GM18517 (cell line): ENCODE data around the gene DBF4B.

Experiments used
- ATAC-seq: cut with Tn5 transposase; IDR thresholded peaks from one replicate; pipeline ENCODE4 v1.9.1; 2021; ENCODE audit warnings: mild to moderate bottlenecking, moderate library complexity; ENCODE audit not compliant: unreplicated experiment

The DBF4B gene

DNA sequence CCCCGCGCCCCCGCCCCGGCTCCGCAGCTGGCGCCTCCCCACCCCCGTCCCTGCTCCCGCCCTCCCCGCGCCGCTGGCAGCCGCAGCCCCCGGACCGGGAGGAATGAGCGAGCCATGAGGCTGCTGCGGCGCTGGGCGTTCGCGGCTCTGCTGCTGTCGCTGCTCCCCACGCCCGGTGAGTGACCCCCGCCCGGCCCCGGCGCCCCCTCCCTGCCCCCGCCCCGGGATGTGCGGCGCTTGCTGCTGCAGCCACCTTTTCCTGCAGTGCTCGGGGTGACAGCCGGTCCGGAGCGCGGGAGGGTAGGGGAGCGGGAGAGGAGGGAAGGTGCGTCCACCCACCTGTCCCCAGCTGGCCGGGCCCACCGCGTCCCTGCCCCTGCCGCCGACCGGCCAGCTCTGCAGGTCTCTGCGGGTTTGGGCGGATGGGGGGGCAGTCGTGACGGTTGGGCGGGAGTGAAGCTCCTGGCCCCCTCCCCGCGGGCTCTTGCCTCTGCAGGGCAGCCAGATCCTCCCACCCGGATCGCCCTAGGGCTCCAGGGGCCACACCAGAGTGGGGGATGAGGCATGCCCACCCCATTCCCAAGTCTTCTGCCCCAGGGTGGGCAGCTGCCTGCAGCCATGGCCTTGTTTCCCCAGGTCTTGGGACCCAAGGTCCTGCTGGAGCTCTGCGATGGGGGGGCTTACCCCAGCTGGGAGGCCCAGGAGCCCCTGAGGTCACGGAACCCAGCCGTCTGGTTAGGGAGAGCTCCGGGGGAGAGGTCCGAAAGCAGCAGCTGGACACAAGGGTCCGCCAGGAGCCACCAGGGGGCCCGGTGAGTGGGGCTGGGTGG is 50.8 kb downstream of the DBF4B start:
- no peak for ATAC-seq

DNA sequence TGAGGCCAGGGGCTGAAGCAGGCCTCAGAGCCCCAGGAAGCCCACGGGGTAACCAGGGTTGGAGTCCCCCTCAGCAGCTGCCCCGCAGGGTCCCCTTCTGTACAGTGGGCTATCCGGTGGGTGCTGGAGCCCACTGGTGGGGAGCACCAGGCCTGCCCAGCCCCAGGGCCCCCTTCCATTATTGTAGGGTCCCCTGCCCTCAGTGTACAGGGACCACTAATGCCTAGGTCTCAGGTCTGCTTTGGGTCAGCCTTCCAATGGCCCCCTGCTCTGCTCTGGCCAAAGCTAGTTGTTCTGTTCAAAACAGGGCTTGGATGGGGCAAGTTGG is 51.4 kb downstream of the DBF4B start:
- ATAC-seq, result no peak

DNA sequence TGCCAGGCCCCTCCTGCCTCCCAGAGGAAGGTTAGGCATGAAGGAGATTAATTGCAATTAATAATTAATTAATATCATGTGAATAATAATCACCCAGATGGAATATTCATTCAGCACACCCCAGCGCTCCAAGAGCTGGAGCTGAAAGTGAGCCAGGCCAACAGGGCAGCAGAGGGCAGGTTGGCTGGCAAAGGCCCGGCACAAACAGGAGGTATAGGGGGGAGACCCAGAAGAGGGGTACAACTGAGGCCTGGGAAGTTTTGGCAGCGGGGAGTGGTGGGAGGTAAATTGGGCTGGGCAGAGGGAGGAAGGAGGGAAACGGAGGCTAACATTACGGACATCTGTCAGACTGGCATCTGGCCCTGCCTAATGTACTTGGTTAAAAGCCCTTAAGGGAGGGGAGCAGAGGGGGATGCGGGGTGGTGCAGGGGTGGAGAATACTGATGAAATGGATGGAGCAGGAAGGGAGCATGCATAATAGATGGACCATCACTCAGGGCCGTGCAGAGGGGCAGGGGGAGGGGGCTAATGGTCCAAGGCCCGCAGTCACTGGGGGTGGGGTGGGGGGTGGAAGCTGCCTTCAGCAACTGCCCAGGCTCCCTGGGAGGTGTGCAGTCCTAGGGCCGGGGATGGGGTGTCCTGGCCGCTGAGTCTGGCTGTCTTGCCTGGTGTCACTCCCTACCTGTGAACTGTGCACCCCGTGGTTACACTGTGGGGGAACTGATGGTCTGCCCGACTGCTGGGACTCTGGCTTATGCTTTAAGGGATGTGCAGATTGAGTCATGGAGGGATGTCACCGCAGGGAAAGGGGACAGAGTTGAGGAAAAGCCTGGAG is 52.2 kb downstream of the DBF4B start:
- ATAC-seq, result no peak

DNA sequence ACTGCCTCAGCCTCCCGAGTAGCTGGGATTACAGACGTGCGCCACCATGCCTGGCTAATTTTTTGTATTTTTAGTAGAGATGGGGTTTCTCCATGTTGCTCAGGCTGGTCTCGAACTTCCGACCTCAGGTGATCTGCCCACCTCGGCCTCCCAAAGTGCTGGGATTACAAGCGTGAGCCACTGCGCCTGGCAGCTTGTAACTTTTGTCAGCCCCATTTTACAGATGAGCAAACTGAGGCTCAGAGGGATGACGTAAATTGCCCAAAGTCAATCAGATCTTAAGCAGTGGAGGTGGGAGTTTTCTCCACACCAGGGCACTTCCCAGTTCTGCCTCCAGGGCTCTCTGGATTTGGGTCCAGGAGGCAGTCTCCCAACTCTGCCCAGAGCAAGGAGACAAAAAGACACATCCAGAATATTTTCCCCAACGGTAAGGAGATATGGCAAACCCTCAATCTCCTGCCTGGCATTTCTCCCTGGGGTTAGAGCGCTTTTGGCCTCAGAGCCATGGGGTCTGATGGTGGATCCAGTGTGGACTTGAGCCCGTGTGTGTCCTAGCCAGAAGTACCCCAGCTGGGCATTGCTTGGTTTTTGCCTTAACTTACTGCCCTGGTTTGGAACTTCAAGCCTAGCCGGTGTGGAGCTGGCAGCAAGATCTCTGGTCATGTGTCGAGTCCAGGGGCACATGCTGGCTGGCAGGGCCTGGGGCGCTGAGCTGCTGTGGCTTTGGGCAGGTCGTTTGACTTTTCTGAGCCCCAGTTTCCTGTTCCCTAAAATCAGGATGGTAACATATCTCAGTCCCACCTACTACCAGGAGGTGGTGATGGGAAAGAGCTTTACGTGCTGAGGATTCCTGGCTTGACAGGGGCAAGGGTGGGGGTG is 53.7 kb downstream of the DBF4B start:
- no peak for ATAC-seq

DNA sequence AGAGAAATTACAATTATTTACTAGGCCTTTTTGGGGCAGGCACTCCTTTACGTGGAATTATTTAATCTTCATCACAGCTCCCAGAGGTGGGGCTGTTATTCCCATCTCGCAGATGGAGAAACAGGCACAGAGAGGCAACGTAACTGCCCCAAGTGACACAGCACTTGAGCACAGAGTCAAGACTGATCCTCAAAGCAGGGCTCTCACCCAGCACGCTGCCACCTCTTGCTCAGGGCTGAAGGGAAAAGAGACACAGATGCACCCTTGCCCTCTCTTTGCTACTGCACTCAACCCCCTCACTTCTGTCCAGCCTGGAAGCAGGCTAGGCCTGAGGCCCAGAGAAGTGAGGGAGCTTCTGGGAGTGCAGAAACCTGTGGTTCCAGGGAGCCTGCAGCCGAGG is 54.7 kb downstream of the DBF4B start:
- ATAC-seq, result no peak

DNA sequence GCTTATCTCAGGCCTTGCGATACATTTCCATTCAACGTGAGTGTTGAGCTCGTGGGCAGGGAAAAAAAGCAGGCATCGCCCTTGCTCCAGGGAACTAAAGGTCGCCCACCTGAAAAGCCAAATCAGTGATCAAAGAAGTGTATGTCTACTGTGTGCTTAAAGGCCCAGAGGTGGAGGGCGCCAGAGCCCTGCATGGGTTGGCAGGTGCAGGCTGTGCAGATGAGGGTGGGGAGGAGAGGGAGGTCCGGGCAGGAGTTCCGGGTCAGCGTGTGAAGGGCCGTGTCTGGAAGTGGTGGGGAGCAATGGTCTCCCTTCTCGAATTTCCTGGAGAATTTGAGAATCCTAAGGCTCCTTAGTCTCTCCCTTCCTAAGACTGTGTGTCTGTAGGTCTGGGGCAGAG is 57.5 kb downstream of the DBF4B start:
- no peak for ATAC-seq

DNA sequence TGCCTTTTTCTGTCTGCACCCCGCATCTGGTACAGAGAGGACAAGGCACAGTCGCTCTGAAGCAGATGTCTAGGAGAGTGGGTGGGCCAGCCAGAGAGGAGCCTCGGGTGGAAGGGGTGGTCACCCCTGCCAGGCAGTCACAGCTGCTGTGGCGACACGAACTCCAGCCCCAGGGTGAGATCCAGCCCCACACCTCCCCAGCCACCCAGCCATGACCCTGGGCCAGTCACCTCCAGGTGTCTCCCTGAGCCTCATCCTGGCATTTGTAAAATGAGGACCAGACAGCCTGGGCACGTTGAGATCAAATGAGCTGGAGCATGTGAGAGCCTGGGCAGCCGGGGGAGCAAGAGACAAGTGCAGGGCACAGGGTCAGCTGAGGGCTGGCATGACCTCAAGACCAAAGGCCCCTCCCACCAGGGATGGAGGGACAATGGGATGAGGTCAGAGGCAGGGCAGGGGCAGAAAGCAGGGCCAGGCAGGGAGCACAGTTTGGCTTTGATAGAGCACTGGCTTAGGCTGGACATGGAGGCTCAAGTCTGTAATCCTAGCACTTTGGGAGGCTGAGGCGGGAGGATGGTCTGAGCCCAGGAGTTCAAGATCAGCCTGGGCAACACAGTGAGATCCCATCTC is 58.1 kb downstream of the DBF4B start:
- ATAC-seq, result no peak

DNA sequence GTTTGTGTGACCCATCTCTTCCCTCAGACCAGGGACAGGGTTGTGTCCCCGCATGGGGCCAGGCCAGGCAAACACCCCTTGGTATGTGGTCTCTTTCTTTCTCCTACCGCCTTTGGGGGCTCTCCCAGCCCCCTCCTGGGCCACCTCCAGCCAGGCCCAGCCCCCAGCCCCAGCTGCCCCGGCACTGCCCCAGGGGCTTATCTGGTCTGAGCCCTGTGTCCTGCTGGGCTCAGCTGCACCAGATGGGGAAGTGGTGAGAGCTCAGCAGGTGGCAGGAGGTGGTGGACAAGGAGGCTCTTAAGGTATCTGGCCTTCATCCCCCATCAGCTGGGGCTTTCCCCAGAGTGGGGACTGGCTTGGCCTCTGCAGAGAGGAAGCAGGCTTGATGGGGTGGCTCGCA is 59.0 kb downstream of the DBF4B start:
- ATAC-seq, result no peak

DNA sequence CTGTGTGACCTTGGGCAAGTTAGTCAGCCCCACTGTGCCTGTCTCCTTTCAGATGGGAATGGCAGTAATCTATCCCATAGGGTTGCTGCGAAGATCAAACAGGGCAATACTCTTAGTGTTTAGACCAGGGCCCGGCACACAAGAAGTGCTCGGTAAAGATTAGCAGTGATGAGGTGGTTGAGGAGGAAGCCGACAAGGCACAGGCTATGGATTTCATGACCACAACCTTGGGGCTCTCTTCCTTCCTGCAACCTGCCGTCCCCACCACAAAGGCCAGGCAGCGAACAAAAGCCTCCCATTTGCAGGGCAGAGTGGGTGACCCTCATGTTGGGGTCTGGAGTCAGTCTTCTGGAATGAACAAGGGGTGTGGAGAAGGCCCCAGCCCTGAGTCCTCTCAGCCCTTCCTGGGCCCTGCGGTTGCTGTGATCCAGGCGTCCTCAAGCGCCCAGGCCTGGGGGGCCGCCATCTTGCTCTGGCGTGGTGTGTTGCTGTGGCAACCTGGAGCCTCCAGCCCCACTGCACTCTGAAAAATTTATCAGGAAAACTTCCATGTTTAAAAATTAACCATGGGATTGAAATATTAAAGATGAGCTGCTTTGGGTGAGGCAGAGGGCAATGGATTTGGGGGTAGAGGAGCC is 60.2 kb downstream of the DBF4B start:
- no peak for ATAC-seq

DNA sequence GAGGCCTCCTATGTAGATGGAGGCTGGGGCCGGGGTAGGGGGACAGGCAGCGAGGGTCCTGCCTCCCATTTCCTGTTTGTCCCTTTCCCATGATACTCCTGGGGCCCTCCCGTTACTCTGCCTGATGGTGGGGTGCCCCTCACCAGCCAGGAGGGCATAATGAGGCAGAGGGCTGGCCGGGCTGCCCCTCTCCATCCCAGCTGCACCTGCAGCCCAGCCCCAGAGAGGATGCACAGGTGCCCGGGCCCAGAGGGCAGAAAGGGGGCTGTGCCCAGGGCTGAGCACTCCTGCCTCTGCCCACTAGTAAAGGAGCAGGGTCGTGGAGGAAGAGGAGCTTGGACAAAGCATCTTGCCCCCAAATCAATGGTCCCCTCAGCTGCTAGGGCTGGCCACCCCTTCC is 60.8 kb downstream of the DBF4B start:
- ATAC-seq, result no peak

DNA sequence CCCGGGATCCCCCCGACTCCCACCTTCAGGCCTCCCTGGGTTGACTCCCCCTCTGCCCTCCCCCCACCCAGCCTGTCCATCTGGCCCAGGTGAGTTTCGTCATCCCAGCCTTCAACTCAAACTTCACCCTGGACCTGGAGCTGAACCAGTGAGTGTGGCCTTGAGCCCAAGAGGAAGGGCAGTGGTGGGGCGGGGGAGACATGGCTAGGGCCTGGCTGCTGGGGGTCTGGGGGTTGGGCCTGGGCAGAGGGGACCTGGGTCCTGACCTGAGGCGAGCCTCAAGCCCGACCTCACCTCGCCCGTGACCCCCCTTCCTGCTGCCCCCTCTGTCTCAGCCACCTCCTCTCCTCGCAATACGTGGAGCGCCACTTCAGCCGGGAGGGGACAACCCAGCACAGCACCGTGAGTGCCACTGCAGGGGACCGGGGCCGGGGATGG is 61.2 kb downstream of the DBF4B start:
- no peak for ATAC-seq

DNA sequence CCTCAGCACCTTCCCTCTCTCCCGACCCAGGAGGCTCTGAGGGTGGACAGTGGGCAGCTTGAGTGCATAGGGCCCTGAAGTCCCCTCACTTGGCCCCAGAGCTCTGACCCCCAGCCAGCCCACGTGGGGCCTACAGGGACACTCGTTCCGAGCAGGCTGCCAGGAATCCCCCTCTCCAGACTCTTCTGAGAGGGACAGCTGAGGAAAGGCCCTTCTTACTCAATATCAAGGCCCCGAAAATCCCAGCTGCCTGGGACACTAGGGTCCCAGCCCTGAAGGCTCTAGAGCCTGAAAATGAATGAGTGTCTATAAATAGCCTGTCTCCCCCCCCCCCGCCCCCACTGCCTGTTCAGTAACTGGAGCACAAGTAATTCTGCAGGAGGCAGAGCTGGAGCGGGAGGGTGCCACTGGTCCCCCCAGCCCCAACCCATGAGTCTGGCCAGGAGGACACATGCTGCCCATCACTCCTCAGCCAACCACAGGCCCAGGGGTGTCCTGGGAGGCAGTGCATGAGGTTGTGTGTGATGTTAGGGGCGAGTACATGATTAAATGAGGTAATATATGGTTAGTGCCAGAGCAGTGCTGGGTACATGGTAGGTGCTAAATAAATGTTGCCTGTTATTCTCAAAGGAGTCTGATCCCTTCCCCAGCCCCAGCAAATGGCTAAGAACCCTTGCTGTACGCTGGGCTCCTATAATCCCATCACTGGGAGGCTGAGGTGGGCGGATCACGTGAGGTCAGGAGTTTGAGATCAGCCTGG is 61.9 kb downstream of the DBF4B start:
- ATAC-seq, result no peak

DNA sequence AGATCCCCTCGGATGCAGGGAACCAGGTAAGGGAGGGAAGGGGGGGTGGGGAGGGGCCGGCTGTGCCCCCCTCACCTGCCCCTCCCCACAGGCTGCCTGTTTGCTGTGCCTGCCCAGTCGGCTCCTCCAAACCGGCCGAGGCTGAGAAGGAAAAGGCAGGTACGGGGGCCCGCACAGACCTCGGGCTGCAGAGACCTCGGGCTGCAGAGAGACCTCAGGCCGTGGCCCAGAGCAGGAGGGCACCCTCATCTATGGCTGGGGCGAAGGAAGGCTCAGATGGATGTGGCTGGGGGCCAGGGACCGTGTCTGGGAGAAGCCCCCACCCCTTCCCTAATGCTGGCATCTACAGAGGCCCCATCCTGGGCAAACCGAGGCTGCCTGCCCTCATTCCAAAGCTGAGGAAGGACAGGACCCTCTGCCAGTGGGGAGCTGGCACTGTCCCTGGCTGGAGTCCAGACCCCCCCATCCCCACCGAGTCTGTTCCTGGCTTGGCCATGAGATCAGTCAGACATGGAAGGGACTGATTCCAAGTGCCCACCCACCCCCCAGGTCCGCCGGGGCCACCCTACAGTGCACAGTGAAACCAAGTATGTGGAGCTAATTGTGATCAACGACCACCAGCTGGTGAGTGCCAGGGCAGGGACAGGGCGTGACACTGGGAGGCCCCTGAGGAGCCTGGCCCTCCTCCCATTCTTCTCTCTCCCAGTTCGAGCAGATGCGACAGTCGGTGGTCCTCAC is 64.0 kb downstream of the DBF4B start:
- ATAC-seq, result no peak

DNA sequence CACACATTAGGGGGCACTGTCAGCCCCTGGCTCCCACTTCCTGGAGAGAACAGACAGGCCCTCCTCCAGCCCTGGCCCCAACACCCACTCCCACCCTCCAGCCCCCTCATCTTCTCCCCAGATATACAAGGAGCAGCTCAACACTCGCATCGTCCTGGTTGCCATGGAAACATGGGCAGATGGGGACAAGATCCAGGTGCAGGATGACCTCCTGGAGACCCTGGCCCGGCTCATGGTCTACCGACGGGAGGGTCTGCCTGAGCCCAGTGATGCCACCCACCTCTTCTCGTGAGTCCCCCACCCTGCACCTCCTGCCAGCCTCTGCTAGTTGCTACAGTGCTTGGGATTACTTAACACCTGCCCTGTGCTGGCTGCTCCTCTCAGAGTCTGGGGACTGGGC is 64.7 kb downstream of the DBF4B start:
- ATAC-seq, result no peak

DNA sequence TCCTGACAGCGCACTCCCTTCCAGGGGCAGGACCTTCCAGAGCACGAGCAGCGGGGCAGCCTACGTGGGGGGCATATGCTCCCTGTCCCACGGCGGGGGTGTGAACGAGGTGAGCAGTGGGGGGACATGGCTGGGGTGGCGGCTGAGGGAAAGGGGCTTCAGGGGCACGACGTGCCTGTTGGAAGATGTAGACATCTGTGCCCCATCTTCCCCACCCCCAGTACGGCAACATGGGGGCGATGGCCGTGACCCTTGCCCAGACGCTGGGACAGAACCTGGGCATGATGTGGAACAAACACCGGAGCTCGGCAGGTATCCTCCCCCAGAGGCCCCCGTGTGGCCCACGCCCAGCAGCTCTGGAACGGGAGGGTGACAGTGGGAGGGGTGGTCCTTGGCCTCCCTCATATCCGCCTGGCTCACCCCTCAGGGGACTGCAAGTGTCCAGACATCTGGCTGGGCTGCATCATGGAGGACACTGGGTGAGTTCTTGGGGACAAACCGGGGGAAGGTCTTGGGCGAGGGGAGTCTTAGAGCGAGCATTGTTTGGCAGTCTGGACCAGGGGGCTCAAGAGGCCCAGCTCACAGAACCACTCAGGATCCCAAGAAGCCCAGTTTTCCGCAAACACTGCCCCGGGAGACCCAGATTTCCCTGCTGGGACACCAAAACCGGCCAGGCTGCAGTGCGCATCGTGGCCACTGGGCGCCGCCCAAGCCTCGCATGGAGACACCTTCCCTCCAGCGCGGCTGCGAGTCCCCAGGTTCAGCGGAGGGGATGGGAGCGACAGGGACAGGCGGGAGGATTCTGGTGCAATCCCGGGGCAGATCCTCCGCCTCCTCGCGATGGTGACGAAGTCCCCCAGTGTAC is 66.0 kb downstream of the DBF4B start:
- ATAC-seq, result peak; percentile 24

DNA sequence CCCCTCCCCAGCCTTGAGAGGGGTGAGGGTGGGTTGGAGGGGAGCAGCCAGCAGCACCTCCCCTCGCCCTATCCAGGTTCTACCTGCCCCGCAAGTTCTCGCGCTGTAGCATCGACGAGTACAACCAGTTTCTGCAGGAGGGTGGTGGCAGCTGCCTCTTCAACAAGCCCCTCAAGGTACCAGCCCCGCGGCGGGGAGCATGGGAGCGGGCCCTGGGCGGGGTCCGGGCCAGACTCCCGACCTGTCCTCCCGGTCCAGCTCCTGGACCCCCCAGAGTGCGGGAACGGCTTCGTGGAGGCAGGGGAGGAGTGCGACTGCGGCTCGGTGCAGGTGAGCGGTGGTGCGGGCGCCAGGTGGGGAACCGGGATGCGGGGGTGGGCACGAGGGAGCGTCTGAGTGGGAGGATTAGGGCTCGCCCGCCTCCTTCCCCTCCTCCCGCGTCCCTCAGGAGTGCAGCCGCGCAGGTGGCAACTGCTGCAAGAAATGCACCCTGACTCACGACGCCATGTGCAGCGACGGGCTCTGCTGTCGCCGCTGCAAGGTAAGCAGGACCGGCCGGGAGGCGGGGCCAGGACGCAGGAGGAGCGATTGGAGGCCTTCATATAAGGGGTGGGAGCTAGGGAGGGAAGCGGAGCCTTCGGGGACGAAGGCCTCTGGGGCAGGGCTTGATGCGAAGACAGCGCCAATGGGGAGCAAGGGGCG is 66.8 kb downstream of the DBF4B start:
- peak; percentile 81 for ATAC-seq

DNA sequence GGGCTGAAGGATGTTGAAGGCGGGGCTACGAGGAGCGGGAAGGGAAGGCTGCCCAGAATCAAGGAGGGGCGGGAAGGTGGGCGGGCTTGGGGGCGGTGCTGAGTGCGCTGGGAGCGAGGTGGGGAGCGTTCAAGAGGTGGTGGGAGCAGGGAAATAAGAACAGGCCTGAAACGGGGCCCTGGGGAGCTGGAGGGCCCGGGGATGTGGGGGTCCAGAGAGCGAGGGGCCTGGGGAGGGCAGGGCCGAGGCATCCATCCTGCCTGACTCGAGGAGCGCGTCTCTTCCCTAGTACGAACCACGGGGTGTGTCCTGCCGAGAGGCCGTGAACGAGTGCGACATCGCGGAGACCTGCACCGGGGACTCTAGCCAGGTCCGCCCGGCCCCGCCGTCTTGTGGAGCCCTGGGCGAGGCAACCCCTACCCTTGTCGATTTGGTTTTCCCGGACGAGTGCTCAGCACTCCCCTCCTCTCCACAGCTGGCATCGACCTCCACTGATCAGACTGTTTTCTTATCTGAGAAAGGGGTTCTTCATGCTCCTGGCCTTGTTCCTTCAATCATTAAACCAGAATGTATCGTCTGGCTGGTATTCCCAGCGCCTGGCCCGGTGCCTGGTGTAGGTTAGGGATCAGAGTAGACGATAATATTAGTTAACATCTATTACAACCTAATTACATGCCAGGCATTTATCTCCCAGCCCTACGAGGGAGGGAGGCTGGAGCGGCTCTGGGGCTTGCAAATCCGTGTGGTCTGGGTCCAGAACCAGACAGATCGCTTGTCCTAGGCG is 67.6 kb downstream of the DBF4B start:
- no peak for ATAC-seq
